ENCODE data around the gene LRMDA. TPM values are rescaled to one million over a fixed set of nuclear protein-coding genes. Genes with fewer than 3 reads are reported as not detected.
A peak's percentile ranks its signal among the peaks of the same experiment; 100 is the strongest.

Gene LRMDA
- total RNA-seq: 4.5 TPM

GRCh38 chr10:75431180-75432111 lies at the start of gene LRMDA:
TSS of gene LRMDA (plus strand) at chr10:75431624.
- no peak for FAIRE-seq
- peak; percentile 58 to 71 for DNase-seq (ENCODE audit: low spot score in 2 of 2)

DNA sequence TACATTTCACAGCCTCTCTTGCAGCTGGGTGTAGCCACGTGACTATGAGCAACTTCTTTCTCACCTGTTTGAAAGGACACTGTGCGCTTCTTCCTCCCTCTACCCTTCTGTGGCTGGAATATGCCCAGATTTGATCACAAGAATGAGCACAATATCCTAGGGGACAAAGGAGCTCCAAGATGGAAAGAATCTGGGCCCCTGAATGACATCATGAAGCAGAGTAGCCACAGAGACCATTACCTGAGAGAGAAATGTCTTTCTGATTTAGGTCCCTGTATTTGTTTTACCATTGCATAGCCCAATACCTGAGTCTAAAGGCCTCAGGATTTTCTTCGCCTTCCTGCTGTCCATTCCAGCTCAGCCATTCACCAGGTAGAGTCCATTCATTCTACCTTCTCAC lies 45.3 kb upstream of the LRMDA start:
- no peak for DNase-seq (ENCODE audit: low spot score in 2 of 2)
- FAIRE-seq: no peak

DNA sequence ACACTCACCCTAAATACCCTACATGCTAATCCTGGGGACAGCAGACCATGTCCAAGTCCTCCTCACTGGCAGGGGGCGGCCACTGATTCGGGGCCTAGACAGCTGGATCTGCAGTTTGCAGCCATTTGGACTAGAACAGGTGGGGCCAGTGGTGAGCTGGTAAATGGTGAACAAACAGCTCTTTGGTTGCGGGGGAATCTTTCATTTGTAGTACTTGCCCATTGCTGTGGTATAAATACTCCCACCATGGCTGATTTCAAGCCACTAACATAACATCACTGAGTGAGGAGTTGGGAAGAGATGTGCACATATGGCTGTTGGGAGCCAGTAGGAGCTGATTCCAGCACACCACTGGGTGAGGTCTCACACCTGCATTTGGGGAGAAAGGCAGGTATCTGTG lies 43.3 kb upstream of the LRMDA start:
- no peak for DNase-seq (ENCODE audit: low spot score in 2 of 2)
- FAIRE-seq: no peak

DNA sequence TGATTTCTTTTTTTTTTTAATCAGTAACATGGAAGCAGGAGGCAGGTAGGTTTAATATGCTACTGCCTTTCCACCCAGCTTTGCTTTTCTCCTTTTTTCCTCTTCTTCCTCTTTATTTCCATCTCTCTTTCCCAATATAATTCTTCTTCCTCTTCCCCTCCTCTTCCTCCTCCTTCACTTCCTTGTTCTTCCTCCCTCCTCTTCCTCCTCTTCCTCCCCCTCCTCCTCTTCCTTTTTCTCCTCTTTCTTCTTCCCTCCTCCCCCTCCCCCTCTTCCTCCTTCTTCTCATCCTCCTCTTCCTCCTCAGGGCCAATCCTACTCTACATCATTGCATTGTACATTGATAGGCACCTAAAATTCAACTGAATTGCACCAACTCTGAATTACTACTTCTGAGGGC lies 41.2 kb upstream of the LRMDA start:
- FAIRE-seq (no peak), DNase-seq (ENCODE audit: low spot score in 2 of 2) (no peak)

DNA sequence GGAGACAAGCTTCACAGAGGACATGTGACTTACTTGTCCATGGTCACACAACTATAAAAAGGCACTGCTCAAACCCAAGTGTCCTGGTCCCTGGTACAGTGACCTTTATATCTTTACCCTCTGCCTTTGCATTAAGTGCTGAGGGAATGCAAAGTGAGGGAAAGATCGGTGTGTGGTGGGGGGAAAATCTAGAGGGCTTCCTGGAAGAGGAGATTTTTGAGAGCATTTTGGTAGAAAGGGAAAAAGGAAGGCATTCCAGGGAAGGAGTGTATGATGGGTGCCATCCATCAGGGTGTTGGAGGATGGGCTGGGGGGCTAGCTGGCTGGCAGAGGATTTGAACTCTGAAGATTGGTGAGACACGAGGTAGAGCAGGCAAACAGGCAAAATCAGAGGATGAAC lies 39.2 kb upstream of the LRMDA start:
- DNase-seq (ENCODE audit: low spot score in 2 of 2): no peak
- FAIRE-seq: no peak

- FAIRE-seq (no peak), DNase-seq (ENCODE audit: low spot score in 2 of 2) (no peak)
Observed at GRCh38 chr10:75392744-75393143, 38.7 kb upstream of the LRMDA start.

DNA sequence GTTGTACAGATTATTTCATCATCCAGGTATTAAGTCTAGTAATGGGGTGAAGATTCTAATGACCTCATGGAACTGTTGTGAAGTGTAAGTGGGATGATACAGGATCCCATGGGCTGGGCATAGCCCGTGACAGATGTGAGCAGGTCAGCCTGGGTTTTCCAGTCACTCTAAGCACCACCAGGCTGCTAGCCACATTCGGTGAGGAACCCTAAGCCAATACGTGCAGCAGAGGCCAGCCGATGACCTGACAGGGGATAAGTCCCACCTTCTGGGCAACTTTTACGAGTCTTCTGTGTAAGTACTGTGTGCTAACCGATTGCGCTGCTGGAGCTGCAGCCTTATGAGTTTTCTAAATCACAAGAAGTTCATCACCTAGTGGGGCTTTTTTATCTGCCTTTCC lies 37.2 kb upstream of the LRMDA start:
- FAIRE-seq (no peak), DNase-seq (ENCODE audit: low spot score in 2 of 2) (no peak)

GRCh38 chr10:75395066-75395931 lies 36.1 kb upstream of the LRMDA start:
- no peak for FAIRE-seq
- peak; percentile 63 to 76 for DNase-seq (ENCODE audit: low spot score in 2 of 2)

- FAIRE-seq: no peak
- DNase-seq (ENCODE audit: low spot score in 2 of 2): no peak
Observed at GRCh38 chr10:75395932-75396630, 35.3 kb upstream of the LRMDA start.

- no peak for FAIRE-seq
- DNase-seq (ENCODE audit: low spot score in 2 of 2): no peak
Observed at GRCh38 chr10:75396631-75397495, 34.6 kb upstream of the LRMDA start.

GRCh38 chr10:75397496-75398199 lies 33.8 kb upstream of the LRMDA start:
- FAIRE-seq (no peak), DNase-seq (ENCODE audit: low spot score in 2 of 2) (no peak)

DNA sequence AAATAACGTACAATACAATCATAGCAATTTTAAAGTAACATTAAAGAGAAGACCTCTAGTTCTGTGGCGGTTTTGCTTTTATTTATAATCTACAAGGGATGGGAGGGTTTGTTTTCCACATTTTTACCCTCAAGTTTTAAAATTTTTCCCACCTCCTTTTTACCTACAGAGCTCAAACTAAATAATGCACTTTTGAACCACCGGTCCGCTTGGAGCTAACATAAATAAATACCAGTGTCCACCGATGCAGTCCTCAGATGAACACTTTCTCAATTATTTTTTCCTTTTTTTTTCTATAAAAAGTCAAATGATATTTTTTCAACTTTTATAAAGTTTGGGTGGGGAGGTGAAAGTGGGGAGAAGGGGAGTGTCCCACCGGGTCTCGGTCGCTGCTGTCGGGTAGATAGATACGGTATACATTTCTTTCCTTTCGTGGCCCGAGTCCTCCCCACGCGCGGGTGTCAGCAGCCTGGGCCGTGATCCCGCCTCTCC lies 33.2 kb upstream of the LRMDA start:
- no peak for FAIRE-seq
- DNase-seq (ENCODE audit: low spot score in 2 of 2): no peak

DNA sequence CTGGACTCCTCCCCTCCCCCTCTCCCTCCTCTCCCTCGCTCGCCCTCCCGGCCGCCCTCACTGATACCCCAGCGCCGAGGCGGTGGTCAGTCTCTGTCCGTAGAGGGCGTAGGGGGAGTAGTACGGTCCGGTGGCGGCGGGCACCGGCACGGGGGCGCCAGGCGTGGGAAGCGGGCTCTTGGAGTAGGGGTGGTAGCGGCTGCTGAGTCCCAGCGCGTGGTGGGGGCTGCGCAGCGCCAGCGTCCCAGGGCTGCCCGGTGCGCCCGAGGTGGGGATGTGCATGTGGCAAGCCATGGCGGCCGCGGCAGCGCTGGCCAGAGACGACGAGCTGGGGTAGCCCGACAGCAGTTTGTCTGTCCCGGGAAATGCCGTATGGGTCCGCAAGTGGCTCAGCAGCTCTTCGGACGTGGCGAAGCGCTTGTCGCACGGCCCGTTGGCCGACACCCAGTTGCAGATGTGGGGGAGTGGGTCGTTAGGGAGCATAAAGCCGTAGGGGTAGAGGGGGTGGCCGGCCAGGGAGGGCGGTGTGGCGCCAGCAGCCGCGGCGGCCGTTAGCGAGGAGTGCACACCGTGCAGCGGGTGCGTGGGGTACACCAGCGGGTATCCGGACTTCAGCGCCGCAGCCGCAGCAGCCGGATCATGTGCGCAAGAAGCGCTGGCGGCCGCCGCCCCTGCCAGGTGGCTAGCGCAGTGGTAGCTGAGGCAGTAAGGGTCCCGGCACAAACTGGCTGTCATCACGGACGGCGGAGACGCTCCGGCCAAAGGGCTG lies 32.5 kb upstream of the LRMDA start:
- no peak for DNase-seq (ENCODE audit: low spot score in 2 of 2)
- no peak for FAIRE-seq

DNA sequence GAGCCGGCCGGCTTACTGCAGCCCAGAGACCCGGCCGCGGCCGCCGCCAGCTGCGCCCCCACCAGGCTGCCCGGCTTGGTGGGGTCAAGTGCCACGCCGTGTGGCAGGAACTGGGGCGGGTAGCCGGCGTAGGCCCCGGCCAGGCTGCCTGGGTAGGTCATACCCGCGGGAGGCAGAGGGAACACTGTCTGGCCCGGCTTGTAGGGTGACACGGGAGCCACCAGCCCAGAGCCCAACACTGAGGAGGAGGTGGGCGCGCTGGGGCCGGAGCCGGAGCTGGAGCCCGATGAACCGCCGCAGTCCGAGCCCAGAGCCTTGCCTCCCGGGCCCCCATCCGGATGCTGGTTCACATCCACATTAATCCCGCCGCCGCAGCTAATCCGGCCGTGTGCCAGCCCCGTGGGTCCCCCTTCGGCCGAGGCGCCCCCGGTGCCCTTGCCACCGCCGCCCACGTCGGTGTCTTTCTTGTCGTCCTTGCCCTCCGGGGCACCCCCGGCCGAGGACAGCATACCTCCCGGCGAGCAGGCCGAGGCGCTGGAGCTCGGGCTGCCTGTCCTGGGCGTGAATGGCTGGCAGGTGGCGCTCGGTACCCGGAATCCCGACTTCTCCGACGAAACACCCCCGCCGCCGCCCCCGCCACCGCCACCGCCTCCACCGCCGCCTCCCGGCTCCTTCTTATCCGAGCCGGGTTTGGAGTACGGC lies 31.8 kb upstream of the LRMDA start:
- DNase-seq (ENCODE audit: low spot score in 2 of 2): peak; percentile 80 to 81
- FAIRE-seq: no peak

- FAIRE-seq: no peak
- peak in 1 of 2 donors; percentile 52 for DNase-seq (ENCODE audit: low spot score in 2 of 2)
Observed at GRCh38 chr10:75400163-75400770, 31.2 kb upstream of the LRMDA start.

DNA sequence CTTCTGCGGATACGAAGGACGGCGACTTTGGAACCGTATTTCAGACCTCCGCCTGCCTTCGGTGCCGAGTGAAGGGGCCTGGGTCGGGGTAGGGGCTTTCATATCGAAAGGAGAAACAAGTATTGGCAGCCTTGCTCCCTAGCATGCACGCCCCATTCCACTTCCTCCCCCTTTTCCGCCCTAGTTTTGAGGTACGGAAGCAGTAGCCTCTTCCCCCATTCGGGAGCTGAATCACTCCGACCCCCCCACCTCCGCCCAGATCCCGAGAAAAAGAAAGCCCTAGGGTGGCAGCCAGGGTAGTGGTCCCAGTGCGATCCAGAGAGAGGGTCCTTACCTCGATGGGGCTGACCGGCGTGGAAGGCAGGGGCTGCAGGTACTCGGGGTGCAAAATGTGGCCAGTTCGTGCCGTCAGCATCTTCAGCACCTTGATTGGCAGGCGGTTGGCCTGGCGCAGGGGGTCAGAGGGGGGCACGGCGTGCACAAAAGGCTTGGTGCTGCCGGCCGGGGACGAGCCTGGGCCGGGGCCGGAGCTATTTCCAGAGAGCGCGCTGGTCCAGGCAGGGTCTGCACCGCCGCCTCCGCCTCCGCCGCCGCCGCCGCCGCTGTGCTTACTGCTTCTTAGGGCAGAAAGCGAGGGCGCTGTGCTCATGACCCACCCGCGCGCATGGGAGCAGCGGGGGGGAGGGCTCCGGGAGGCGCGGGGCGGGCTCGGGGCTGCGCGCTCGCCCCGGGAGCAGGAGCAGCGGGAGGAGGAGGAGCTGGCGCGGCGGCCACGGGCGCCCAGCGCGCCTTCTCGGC lies 30.5 kb upstream of the LRMDA start:
- no peak for FAIRE-seq
- peak in 1 of 2 donors; percentile 65 for DNase-seq (ENCODE audit: low spot score in 2 of 2)
